ENCODE measurements around the gene BRD4.

BRD4 gene

DNA sequence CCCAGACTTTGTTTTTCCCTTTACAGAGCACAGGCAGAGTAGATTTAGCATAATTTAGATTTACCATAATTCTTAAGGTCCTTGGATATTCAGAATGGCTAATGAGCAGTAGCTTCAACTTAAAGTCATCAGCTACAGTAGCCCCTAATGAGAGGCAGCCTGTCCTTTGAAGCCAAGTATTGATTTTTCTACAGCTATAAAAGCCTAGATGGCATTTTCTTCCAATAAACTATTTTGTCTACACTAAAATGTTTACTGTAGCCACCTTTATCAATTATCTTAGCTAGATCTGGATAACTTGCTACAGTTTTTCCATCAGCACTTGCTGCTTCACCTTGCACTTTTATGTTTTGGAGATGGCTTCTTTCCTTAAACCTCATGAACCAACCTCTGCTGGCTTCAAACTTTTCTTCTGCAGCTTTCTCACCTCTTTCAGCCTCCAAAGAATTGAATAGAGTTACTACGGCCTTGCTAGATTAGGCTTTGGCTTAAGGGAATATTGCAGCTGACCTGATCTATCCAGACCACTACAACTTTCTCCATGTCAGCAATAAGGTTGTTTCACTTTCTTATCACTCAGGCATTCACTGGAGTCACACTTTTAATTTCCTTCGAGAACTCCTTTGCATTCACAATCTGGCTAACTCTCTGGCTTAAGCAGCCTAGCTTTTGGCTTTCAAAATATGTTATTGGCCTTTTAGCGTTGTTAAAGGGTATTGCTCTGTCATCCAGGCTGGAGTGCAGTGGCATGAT is 26.6 kb downstream of the BRD4 start:
- H3K36me3 Mint-ChIP-seq, result peaks cover 21% of the 10 kb centered on the region
- H3K4me1 Mint-ChIP-seq, result peaks cover 71% of the 10 kb centered on the region
- DNase-seq (ENCODE audit: low spot score in 2 of 2) (no peak), ATAC-seq (no peak)
- H3K27ac Mint-ChIP-seq, result no peak overlapping the region
- no peaks in the 10 kb centered on the region for H3K9me3 Mint-ChIP-seq
- H3K4me3 Mint-ChIP-seq, result no peak overlapping the region

DNA sequence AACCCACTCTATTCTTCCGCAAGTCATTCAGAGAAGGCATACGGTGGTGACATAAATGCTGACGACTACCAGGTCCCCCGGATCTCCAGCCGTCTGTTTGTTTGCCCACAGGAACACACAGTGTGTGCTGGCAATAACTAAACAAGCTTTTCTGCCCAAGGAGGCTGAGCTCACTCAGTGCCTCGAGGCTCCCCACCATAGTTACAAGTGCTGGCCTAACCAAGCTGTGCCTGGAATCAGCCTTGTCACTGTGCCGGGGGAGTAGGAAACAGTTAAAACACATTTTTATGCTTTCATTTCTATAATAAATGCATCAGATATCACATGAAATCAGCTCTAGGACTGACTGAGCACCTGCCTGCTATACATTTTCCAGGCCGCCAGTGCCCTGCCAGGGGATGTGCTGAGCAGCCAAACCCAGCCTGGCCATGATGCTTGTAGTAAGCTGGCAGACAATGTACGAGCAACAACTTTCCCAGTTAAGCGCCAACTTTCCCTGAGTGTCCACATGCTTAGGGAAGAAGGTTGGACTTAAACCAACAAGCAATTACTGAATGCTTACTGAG is 28.1 kb downstream of the BRD4 start:
- Mint-ChIP-seq H3K9me3 (no peaks in the 10 kb centered on the region), H3K36me3 (peaks cover 28% of the 10 kb centered on the region), H3K4me1 (peaks cover 72% of the 10 kb centered on the region), H3K4me3 (peak overlapping the region; percentile 34), H3K27ac (peak overlapping the region; percentile 63)
- no peak for DNase-seq (ENCODE audit: low spot score in 2 of 2)
- peak; percentile 77 for ATAC-seq

DNA sequence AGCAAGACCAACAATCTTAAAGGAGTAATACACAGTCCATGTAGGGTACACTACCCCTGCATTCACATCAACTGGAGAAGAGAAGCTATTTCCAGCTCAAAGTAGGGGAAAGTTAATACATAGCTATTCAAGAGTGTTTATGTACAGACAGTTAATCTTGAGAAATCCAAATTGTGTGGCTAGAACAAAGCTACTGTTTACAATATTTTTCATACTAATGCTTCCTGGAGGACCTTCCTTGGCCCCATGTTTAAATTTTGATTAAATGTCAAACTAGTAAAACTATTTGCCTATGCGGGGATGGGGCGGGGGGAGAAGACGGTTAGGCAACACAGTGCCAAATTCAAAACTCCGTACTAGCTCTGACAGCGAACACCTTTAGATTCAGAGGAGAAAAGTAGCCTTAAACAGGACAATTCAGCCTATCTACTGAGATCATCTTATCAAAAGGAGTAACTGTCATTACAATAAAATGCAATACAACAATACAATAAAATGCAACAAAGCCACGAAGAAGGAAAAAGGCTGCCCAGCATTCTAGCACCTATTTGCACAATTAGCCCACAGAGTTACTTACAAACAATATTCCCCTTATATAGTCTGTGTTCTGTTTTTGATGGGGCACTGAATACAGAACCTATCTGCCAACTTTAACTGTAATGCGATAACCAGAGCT is 29.1 kb downstream of the BRD4 start:
- no peak for ATAC-seq
- H3K4me1 Mint-ChIP-seq, result peaks cover 81% of the 10 kb centered on the region
- peaks cover 34% of the 10 kb centered on the region for H3K36me3 Mint-ChIP-seq
- no peaks in the 10 kb centered on the region for H3K9me3 Mint-ChIP-seq
- peak overlapping the region; percentile 34 for H3K4me3 Mint-ChIP-seq
- no peak for DNase-seq (ENCODE audit: low spot score in 2 of 2)
- peak overlapping the region; percentile 63 for H3K27ac Mint-ChIP-seq

DNA sequence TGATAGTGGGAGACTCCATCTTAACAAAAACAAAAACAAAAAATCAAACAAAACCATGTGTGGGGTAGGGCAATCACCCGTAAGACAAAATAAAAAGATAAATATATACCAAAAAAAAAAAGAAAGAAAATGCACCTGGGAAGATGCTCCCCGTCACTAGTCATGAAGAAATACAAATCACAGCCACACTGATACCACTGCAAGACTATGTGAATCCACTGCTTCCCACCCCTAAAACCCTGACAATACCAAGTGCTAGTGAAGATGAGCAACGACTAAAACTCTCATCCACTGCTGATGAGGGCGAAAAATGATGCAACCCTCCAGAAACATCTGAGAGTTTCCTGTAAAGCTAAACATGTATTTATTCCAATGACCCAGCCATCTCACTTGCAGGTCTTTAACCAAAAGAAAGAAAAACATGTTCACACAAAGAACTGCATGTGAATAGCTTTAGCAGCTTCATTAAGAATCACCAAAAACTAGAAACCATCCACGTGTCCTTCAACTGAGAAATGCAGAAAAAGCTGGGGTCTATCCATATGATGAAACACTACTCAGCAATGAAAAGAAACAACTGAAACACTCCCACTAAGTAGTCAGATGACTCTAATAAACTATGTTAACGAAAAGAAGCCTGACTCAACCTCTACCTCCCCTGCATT is 31.7 kb downstream of the BRD4 start:
- Mint-ChIP-seq H3K27ac (peak overlapping the region; percentile 99), H3K4me1 (peaks cover 82% of the 10 kb centered on the region), H3K4me3 (peak overlapping the region; percentile 72), H3K36me3 (peaks cover 37% of the 10 kb centered on the region), H3K9me3 (no peaks in the 10 kb centered on the region)
- peak; percentile 93 for ATAC-seq
- DNase-seq (ENCODE audit: low spot score in 2 of 2), result no peak

DNA sequence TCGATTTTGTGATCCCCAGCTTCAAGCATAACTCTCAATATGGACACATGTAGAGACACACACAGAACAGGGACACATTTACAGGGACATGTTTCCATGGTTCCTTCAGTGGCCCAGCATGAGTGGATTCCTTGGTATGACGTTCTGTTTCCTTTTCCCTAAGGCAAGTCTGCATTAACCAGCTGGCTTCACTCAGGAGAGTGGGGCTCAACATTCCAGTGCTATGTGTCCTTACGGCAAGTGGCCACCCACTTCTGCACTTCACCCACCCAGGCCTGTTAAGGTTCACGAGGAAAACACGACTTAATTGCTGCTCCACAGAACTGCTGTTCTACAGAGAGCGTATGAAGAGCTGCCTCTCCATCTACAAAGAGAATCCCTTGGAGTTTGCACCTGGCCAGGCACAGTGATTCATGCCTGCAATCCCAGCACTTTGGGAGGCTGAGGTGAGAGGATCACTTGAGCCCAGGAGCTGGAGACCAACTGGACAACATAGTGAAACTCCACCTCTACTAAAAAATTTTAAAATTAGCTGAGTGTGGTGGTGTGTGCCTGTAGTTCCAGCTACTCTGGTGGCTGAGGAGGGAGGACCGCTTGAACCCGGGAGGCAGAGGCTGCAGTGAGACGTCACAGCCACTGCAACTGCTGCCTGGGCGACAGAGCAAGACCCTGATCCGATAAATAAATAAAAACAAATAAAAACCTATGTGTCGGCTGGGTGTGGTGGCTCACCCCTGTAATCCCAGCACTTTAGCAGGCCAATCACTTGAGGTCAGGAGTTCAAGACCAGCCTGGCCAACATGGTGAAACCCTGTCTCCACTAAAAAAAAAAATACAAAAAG is 32.5 kb downstream of the BRD4 start:
- Mint-ChIP-seq H3K27ac (peak overlapping the region; percentile 99), H3K36me3 (peaks cover 42% of the 10 kb centered on the region), H3K9me3 (no peaks in the 10 kb centered on the region), H3K4me3 (peak overlapping the region; percentile 72), H3K4me1 (peaks cover 89% of the 10 kb centered on the region)
- ATAC-seq, result no peak
- DNase-seq (ENCODE audit: low spot score in 2 of 2), result no peak

DNA sequence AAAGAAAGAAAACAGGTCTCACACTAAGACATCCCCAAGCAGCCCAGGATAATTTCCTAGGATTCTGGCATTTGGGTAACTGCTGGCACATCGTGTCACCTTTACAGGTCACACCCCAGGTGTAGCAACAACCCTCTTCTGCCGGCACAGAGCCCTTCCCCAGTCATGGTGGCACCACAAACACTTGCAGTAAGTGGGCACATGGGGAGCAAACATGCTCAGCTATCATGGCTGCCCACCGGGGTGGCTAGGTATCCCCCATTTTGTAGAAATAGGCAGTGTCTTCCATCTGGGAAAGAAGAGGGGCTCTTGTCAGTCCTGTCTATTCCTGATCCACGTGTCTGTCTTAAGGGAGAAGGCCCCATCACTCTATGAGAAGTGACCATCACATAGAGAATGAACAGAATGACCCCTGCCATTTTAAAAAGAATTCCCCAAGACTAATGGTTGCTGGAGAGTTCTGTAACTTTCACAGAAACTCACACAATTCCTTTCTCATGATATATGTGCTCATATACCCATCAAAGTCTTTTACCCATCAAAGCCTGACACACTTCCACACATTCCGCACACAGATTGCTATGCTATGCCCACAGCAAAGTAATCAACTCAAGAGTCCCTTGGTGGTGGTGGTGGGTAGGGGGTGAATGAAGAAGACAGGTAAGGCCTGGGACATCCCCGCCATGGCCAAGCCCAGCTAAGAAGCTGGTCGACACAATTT is 33.3 kb downstream of the BRD4 start:
- ATAC-seq (no peak), DNase-seq (ENCODE audit: low spot score in 2 of 2) (no peak)
- no peaks in the 10 kb centered on the region for H3K9me3 Mint-ChIP-seq
- peaks cover 46% of the 10 kb centered on the region for H3K36me3 Mint-ChIP-seq
- H3K4me1 Mint-ChIP-seq, result peaks cover 89% of the 10 kb centered on the region
- H3K27ac Mint-ChIP-seq, result peak overlapping the region; percentile 99
- peak overlapping the region; percentile 72 for H3K4me3 Mint-ChIP-seq

DNA sequence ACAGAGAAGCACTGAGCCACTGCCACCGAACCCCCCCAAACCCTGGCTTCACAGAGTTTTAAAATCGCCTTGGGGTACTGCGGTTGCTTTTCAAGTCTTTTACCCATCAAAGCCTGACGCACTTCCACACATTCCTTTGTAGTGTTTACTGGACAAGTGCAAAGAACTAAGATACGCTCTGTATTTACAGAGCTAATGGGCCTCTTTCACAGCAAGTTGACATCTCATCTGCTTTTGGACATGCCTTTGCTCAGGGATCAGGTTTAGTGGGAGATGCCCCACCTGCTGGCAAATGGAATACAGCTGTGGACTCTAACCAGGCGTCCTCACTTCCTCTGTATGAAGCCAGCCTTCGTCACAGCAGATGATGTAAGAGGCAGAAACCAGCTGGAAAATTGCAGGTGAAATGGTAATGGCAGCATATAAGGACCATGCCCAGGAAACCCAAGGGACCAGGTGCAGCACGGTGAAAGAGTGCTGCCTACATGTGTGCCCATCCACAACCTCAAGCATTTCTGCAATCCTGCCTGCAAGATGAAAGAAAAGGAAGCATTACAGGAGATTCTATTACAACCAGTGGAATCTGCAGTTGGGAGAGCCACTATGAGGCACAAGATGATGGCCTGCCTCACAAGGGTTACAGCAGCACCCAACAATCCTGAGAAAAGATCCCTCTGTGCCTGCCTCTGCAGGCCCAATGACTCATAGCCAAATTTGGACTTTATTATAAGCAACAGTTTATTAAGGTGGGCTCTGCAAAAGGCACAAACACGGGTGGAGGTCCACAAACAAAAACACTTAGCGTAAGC is 34.7 kb downstream of the BRD4 start:
- peaks cover 39% of the 10 kb centered on the region for H3K36me3 Mint-ChIP-seq
- H3K4me3 Mint-ChIP-seq, result peak overlapping the region; percentile 16
- H3K27ac Mint-ChIP-seq, result peak overlapping the region; percentile 88
- H3K9me3 Mint-ChIP-seq, result no peaks in the 10 kb centered on the region
- ATAC-seq, result no peak
- peaks cover 91% of the 10 kb centered on the region for H3K4me1 Mint-ChIP-seq
- DNase-seq (ENCODE audit: low spot score in 2 of 2), result no peak

DNA sequence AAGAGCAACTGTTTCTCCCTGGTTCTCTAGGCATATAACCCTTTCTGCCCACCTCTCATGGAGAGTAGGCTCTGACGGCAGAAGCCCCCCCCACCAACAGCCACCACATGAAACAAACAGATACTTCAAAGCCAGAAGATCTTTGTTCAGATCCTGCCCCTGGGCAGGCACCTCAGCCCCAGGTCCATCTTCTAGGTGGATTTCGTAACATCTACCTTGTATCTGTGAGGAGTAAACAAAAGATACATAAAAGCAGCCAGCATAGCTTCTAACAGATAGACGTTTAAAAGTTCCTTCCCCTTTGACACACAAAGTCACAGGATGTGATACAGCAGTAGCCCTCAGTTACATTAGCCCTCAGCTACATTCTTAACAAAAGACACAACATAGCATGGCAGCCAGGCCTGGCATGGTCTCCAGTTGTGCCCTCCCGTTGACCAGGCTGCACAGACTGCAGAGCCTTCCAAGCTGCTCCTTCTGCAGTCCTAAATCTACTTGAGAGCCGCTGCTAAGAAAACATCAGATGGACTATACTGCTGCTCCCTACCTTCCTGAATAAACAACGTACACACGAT is 35.4 kb downstream of the BRD4 start:
- DNase-seq (ENCODE audit: low spot score in 2 of 2) (no peak), ATAC-seq (no peak)
- Mint-ChIP-seq H3K4me1 (peaks cover 93% of the 10 kb centered on the region), H3K9me3 (no peaks in the 10 kb centered on the region), H3K36me3 (peaks cover 39% of the 10 kb centered on the region), H3K27ac (peak overlapping the region; percentile 88), H3K4me3 (peak overlapping the region; percentile 16)

DNA sequence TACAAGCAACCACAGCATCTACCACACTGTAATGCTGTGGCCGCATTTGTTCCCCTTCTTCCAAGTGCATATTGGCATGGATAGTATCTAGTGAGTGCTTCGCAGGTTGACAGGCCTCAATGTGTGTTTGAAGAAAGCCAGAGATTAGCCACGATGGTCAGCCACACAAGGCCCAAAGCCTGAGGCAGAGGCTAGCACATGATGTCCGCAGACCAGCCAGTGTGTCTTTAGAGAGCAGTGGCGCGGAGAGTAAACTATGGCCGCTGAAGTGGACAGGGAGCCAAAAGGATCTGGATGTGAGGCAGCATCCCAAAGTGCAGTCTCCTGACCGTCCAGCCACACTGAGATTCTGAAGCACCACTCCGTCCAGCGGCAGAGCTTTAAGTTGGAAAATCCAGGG is 36.0 kb downstream of the BRD4 start:
- Mint-ChIP-seq H3K9me3 (no peaks in the 10 kb centered on the region), H3K36me3 (peaks cover 39% of the 10 kb centered on the region), H3K4me3 (peak overlapping the region; percentile 16), H3K4me1 (peaks cover 95% of the 10 kb centered on the region), H3K27ac (peak overlapping the region; percentile 88)
- DNase-seq (ENCODE audit: low spot score in 2 of 2), result no peak
- ATAC-seq, result no peak

DNA sequence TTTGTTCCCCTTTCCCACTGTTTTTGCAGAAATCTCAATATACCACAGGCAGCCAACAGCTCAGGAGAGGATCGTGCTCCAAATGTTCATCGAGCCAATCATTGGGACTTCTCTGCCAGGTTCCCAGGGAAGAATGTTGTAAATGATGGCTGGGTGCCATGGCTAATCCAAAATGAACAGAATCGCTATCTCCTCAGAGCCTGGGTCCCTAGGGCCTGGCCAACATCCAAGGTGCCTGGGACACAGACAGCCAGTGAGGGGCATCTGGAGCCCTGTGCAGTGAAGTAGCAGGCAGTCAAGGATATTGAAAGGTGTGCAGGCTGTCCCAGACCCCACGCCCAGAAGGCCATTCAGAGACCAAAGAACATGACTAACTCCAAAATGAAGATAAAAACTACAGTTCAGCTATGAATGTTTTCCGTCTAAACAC is 37.8 kb downstream of the BRD4 start:
- ATAC-seq (peak; percentile 61), DNase-seq (ENCODE audit: low spot score in 2 of 2) (no peak)
- H3K4me1 Mint-ChIP-seq, result peaks cover 97% of the 10 kb centered on the region
- peaks cover 26% of the 10 kb centered on the region for H3K36me3 Mint-ChIP-seq
- no peaks in the 10 kb centered on the region for H3K9me3 Mint-ChIP-seq
- peak overlapping the region; percentile 65 for H3K27ac Mint-ChIP-seq
- H3K4me3 Mint-ChIP-seq, result no peak overlapping the region

DNA sequence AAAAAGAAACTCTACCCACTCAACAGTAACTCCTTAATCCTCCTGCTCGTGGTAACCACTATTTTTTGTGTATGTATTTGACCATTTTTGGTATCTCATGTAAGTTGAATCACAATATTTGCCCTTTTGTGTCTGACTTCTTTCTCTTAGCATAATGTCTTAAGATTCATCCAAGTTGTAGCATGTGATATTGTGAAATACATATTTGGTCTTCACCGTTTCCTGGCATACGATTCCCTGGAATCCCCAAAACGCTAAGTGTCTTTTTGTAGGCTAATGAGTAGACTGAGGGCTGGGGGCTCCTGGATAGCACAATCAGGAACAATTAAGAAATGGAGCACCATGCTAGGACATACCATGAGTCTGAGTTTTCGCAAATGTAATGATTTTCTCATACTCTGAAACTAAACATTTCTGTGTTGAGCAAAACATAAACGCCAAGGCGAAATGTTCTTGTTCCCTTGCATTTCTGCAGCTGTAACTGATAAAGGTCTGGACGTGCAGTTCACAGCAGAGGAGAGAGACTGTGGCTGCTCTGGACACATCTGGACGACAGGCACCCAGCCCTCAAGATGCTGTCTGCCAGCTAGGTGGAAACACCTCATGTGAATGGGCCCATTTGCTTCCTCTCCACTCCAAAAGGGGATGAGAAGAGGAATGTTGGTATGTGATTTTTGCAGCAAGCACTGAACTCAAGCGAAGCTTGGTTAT is 38.4 kb downstream of the BRD4 start:
- Mint-ChIP-seq H3K27ac (no peak overlapping the region), H3K4me1 (peaks cover 97% of the 10 kb centered on the region), H3K36me3 (peaks cover 26% of the 10 kb centered on the region), H3K9me3 (no peaks in the 10 kb centered on the region), H3K4me3 (peak overlapping the region; percentile 34)
- ATAC-seq (no peak), DNase-seq (ENCODE audit: low spot score in 2 of 2) (no peak)

DNA sequence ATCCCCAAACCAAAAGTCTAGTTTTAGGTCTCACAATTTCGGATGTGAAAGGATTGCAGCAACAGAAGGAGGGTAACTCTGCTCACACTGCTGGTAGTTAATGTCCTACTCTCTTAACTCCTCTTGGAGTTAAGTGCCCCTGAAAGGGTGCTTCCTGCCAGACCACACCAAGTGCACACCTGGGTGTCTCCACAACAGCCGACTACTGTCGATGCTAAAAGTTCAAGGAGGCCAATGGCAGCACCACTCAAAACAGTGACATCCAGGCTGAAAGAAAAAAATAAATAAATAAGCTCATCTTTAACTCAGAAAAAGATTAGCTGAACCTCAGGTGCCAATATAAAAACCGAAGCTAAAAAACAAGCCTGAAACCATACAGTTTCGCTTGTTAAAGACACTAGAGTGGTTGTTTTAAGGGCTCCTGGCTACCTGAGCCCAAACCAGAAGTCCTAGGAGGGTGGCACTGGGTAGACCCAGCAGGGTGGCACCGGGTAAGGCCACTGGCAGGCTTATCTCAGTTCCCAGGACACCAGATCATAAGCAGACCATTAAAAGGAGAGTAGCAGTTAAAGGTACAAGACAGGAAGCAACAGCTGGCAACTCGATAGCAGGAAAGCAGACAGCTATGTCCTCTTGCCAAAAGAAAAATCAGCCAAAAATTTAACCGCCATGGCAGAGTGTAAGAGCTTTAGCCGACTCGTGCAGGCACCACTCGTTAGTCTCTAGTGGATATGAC is 39.3 kb downstream of the BRD4 start:
- Mint-ChIP-seq H3K9me3 (no peaks in the 10 kb centered on the region), H3K36me3 (peaks cover 20% of the 10 kb centered on the region), H3K4me1 (peaks cover 99% of the 10 kb centered on the region), H3K27ac (peak overlapping the region; percentile 27), H3K4me3 (peak overlapping the region; percentile 34)
- ATAC-seq (no peak), DNase-seq (ENCODE audit: low spot score in 2 of 2) (no peak)
